Kidney capillary endothelial cell (primary cell): ENCODE results near the gene SYNDIG1.

Experiments
- DNase-seq: peaks from one replicate; pipeline ENCODE4 v3.0.0-alpha.2; 2018; ENCODE audit warnings: low spot score

Gene SYNDIG1

DNA sequence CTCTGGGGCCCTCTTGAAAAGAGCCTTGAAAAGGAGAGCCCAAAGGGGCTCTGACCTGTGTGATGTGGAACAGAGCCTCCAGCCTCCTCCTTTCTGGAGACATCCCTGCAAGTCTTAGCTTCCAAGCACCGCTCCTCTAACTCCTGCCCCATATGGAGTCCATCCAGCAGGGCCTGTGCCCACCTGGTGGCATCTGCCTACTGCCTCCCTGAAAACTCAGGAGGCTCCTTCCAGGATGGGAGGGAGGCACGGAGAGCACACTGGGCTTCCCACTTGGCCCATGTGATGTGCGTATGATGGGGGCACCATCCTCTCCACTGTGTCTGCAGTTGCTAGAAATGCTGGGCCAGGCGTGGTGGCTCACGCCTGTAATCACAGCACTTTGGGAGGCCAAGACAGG, 98.1 kb downstream of the SYNDIG1 start:
- no peak for DNase-seq

DNA sequence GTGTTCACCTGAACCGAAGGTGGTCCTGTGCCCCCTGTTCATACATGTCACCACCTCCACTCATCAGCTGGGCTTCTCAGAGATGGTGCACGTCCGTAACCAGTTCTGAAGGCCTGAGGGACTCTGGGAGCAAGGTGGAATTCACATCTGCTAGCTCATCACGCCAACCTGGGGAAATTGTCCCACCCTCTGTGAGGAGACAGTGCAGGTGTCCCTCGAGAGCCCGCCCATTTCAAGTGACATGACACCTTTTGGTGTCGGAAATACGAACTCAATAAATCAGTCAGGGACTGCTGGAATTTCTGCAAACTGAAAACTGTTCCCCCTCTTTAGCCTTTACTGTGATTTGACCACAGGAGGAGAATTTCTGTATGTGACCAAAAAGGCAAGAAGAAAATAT, 99.4 kb downstream of the SYNDIG1 start:
- no peak for DNase-seq

DNA sequence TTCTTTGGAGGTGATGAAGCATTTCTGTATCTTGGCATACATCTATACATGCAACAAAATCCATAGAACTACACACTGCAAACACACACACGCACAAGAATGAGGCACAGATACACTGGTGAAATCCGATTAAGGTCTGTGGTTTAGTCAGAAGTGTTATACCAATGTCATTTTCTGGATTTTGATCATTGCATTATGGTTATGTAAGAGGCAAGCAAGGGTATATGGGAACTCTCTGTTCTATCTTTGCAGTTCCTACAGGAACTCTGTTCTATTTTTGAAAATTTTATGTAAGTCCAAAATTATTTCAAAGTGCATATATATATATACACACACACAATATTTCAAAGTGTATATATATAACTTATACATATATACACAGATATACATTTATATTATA, 101.7 kb downstream of the SYNDIG1 start:
- no peak for DNase-seq

DNA sequence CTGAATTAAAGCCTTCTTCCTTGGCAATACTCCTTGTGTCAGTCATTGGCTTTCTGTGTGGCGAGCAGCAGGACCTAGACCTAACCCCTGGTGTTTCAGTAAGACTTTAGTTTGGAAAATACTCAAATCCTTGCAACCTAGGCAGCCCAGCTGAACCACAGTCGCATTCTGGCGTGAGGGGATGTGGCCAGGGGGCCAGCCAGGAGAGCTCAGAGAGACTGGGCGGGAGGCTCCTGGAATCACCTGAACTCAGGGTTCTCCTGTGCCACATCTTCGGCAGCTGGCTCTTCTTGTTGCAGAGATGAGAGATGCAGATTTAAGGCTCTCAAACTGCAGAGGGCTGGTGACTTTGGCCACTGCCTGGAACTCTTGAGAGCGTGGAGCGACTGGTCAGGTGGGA, 102.7 kb downstream of the SYNDIG1 start:
- DNase-seq, result no peak

DNA sequence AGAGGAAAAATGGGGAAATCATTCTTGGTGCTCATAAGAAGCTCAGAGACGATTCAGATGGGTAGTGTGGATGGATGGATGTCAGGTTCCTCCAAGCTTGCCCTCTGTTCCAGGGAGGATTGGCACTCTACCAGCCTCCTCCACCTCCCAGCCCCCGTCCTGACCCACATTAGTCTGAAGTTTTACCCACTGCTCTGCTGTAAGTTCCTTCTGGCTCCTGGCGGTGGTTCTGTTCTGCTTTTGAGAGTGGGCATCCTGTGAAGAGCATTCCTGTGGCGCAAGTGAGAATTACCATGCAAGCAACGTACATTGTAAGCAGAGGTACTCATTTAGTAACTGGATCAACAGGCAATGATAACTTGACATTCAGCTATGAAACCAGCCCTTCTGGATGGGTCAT, 103.4 kb downstream of the SYNDIG1 start:
- DNase-seq, result no peak

DNA sequence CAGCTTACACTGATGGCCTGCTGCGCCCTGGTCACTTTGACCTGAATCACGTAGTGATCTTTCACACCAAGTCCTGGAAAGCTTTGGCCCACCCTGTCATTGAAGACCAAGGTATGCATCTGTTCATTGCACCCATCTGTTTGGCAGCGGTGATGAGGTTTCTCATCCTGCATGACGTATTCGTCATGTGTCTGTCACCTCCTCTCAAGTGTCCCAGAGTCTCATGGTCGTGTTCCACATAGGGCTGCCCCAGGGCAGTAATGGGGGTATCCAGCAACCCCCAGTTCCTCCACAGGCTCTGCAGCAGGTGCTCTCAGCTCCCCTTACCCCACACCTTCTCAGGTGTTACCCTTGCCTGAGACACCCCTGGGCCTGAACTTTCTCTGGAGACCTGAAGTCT, 104.1 kb downstream of the SYNDIG1 start:
- no peak for DNase-seq

DNA sequence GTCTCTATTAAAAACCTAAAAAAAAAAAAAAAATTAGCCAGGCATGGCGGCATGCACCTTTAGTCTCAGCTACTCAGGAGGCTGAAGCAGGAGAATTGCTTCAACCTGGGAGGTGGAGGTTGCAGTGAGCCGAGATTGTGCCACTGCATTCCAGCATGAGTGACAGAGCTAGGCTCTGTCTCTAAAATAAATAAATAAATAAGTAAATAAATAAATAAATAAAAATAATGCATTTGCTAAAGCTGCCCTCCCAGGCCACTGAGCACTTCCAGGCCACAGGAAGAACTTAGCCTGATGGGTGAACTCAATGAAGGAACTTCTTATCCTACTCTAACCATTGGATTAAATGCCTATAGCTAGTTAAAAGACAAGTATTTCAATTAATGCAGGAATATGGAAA, 104.9 kb downstream of the SYNDIG1 start:
- no peak for DNase-seq

DNA sequence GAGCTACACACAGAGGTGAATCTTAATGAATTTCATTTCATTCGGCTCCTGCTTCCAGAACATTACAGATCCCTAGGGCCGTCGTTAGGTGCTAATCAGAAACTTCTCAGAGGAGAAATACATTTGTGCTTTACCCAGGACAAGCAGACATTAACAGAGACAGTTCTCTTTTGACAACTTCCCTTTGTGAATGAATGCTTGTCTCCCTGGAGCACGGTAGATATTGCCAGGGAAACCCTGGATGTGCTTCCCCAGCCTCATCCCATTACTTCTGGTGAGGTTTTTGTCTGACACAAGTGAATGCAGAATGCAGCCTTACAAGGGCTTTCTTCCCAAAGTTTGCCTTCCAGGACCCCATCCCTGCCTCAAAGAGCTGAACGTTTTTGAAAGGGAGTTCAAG, 105.4 kb downstream of the SYNDIG1 start:
- DNase-seq, result no peak

DNA sequence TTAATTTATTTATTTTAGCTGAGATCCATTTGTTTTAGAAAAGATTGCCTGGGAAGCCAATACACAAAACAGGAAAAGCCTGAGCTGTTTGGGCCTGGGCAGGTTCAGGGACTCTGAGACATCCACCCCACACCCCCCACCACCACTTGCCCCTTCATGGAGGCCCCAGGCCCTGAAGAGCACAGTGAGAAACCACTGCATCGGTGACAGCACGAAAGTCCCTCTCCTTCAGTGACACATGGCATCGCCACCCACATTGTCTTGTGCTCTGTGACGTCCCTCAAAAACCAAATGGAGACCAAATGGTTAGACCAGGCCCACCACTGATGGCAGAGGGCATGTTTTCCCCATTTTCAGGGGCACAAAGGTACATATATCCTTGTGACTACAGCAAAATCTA, 106.4 kb downstream of the SYNDIG1 start:
- DNase-seq, result no peak

DNA sequence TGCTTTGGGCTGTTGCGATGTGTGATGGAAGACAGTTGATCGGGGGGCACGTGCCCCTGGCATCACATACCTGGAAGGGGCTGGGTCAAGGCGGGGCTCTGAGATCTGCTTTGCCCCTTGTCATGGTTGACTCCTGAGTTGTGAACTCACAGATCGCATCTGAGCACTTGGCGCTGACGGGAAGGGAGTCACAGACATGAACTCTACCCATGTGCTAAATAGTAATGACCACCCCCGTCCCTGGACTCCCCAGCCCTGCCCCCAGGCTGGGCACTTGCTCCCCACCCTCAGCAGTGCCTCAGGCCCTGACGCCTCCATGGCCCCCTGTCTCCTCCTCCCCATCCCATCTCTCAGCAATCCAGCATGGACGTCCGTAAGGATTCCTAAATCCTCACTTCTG, 107.0 kb downstream of the SYNDIG1 start:
- DNase-seq, result no peak

DNA sequence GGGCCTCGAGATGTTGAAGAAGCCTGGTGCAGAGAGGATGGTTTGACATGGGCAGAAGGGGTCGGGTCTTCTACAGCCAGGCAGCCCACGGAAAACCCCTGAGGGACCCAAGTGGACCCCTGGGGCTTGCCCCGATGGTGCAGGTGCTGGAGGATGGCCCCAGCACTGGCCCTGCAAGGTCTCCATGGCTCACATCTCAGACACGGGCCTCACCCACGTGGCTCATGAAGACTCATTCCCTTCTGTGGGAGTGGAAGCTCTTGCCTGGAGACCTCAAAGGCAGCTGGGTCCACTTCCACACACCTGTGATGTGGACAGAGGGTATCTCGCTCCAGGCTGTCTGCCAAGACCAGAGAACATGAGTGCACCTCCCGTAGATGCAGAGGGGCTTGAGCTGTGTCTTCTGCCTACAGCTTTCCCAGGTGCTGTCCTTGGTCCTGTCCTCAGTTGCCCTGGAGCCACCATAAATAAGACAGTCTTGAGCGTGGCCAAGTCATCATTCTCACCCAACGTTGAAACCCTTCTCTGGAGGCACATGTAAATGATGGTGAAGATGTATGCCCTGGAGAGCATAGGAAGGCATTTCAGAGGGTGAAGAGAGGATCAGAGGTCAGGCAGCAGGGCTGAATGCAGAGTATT, 108.0 kb downstream of the SYNDIG1 start:
- DNase-seq, result no peak

DNA sequence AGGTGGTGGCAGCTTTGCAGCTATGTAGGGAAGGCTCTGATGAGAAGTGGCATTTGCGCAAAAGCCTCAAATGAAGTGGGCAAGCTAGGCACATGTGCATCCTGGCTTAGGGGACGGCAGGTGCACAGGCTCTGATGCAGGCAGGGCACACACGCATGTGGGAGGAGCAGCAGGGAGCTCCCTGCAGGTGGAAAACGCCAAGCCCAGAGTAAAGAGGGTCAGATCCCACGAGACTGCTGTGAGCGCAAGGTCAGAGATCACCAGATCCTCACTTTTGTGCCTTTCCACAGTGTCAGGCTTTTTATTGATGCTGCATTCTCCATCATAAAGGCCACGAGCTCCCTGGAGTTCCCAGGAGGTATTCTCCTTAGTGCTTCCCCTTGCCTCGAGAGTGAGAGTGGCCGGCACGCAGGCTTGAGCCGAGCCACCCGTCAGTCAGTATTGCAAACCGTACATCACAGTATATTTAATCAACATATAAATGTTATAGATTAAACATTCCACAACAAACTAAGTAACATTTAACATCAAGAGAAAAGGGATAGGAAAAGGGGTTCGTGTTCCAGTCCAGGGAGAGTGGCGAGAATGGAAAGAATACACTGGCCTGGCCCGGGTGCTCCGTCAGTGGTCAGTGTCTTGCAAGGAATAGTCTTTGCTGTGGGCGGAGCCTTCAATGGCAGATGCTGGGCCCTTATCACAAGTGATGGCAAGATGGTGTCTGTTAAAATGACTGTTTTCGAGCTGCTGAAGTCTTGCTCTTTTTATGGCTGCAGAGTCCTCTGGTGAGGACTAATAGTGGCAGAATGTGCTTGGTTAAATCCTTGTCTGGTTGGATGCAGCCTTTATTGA, 109.4 kb downstream of the SYNDIG1 start:
- DNase-seq, result no peak

DNA sequence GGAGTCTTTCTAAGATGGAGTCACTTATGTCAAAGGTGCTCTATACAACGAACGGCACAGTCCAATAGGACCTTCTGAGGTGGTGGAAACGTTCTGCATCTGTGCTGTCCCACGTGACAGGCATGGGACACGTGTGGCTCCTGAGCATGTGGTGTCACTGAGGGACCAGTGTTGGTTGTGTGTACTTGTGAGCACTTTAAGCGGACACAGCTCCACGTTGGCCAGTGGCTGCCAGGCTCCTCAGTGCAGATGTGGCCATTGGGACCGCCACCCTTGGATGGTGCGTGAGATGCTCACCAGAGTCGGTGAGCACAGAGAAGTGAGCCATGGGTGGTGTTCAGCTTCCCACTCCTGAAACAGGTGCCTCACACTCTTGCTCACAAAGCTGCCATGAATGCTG, 110.0 kb downstream of the SYNDIG1 start:
- DNase-seq, result no peak

DNA sequence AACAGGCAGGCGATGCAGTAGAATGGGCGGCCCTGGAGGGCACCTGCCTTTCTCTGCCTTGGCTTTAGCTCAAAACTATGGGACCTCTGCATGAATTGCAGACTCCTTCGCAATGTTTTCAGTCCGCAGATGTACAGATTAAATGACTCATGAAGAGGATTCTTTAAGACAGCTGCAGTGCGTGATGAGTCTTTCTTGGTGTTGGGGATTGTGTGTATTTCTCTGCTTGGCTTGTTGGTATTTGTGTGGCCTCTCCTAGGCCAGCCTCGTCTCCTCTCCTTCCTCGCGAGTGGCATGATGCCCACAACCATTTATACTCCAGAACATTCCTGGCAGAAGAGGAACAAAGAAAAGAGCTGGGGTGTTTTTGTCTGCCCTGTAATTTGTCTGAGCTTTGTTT, 110.6 kb downstream of the SYNDIG1 start:
- no peak for DNase-seq

DNA sequence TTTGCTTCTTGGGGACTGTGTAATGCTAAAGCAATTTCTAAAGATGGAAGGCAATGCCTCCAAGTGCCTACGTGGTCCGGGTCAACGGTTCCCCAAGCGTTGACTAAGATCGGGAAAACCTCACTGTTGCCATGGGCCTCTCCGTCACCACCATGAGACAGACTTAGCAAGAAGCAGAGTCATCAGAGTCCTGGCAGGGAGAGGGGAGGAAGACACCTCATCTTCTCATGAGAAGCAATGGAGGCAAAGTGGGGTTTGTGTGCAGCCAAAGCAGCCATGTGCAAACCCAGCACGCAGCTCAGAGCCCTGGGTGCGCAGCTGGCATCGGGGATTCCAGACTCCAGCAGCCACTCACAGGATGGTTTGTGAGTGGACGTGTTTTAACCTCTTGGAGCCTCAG, 111.4 kb downstream of the SYNDIG1 start:
- no peak for DNase-seq

DNA sequence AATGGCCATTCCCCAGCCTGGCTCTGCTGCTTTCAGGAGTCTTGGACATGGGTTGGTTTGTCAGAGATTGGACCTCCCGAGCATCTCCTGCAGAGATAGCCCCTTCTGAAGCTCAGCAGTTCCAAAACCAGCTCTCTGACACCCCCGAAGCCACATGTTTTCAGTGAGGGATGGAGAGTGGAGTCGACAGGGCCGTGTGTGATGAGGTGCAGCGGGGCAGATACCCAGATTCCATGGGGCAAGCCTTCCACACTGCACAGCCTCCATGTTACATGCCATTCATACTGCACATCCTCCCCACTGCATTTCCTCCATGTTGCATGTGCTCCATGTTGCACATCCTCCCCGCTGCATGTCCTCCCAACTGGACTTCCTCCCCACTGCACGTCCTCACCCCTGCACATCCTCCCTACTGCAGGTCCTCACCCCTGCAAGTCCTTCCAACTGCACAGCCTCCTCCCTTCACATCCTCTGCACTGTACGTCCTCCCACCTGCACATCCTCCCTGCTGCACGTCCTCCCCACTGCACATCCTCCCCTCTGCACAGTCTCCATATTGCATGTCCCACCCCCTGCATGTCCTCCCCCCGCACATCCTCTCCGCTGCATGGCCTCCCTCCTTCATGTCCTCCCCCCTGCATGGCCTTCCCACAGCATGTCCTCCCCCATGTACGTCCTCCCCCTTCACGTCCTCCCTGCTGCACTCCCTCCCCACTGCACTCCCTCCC, 112.2 kb downstream of the SYNDIG1 start:
- no peak for DNase-seq

DNA sequence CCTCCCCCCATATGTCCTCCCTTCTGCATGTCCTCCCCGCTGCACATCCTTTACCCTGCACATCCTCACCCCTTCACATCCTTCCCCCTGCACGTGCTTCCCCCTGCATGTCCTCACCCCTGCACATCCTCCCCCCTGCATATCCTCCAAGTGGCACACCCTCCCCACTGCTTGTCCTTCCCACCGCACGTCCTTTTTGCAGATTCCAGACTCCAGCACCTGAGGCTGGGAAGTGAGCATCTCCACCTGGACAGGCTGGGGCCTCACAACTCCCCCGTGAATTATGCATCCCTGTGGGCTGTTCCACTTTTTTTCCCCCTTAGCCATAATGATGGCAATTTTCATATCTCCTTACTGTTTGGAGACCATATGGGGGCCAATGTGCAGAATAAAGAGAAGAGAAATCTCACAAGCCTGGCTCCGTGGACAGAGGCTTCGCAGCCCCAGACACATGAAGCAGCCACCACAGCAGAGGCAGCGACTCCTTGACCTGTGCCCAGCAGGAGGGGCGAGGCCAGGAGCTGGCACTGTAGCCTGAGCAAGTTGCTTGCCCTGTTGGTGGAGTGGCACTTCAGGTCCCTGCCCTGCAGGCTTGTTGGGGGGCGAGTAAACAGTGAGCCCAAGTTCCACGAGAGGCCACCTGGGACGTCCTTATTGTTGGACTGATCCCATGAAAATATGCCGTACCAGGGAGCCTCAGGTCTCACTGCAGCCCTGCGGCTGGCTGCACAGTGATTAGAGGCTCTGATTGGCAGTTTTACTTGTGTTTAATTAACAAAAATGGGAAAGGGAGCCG, 113.1 kb downstream of the SYNDIG1 start:
- DNase-seq, result no peak

DNA sequence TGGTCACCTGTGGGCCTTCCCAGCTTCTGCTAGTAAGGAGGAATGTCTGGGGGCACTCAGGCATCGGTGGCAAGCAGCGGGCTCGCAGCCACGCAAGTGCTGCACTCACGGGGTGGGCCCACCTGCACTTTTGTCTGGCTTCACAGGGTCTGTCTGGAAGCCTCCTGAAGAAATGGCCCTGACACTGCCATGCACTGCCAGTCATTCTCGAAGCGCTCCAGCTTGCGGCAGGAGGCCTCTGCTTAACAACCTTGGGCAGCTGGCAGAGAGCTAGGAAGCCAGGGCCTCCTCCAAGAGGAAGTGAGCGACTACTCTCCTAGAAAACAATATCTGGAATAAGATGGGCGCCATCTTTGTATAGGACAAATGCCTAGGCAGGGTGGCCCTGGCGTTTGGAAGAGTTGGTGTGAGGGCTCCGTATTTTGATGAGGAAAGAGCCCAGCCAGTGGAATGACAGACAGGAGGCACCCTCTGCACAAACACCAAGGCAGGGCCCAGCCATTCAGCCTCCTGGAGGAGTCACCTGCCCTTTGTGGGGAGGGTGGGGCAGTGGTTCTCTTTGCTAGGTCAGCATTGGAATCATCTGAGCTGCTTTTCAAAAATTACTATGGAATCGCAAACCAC, 113.9 kb downstream of the SYNDIG1 start:
- no peak for DNase-seq

DNA sequence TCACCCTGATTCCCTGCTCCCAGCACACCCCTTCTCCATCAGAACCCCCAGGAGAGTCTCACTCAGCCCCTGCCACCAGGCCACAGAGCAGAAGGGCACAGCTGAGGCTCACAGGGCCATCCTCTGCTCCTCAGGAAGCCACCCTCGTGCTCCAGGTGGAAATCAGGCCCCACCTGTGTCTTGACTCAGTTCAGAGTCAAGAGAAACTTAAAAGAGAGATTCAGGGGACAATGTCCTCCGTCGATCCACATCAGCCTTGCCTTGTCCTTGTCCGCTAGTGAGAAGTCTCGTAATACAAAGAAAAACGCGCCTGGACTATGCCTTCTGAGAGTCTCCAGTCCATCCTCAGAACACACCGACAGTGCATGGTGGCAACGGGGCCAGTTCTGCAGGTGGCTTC, 114.6 kb downstream of the SYNDIG1 start:
- DNase-seq, result no peak

DNA sequence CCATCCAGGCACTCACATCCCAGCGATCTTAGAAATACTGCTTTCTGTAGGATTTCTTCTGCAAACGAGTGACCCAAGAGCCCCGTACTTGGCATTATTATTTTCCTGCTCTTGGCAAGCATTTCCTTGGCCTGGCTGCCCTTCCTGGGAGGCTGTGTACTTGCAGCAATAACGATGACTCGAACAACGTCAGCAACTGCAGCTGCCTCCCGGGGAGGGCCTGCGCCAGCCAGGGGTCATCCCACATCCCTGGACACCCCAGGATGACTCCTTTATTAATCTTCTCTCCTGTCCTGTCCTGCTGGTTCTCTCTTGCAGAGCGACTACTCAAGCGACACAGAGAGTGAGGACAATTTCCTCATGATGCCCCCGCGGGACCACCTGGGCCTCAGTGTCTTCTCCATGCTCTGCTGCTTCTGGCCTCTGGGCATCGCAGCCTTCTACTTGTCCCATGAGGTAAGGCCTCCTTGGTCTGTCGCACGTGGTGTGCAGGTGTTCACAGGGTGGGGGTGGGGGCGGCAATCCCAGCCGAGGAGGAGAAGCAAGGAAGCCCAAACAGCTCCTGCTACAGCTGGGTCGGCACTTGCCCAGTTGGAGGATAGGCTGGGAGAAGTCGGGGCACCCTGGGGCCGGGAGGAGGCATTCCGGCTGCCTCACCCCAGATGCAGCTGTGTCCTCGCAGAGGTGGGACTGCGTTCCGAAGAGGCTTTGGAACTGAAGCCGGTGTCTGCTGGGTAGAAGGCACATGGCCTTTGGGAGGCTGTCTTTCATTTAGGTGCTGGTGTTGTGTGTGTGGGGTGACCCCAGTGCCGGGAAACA, 115.3 kb downstream of the SYNDIG1 start:
- no peak for DNase-seq
